IMR-90 (cell line): Measurements from ENCODE around the gene CHD3.

Experiments
- MAZ ChIP-seq: IDR thresholded peaks from 2 replicates; pipeline ENCODE4 v1.6.1; 2012; ENCODE audit warnings: low read depth, mild to moderate bottlenecking, low read length, improper control_type of control experiment, moderate library complexity, borderline replicate concordance
- POLR2A ChIP-seq: IDR thresholded peaks from 2 replicates; pipeline ENCODE4 v1.6.1; 2012; ENCODE audit warnings: mild to moderate bottlenecking, low read depth, low read length
- RAD21 ChIP-seq: IDR thresholded peaks from 2 replicates; pipeline ENCODE4 v1.6.1; 2012; ENCODE audit warnings: low read length, improper control_type of control experiment
- TF ChIP-seq, protein P1 (sequence below): conservative IDR thresholded peaks from 2 replicates; pipeline ENCODE4 v1.5.1; 2012; ENCODE audit warnings: mild to moderate bottlenecking, low read depth, low read length, improper control_type of control experiment

DNA sequence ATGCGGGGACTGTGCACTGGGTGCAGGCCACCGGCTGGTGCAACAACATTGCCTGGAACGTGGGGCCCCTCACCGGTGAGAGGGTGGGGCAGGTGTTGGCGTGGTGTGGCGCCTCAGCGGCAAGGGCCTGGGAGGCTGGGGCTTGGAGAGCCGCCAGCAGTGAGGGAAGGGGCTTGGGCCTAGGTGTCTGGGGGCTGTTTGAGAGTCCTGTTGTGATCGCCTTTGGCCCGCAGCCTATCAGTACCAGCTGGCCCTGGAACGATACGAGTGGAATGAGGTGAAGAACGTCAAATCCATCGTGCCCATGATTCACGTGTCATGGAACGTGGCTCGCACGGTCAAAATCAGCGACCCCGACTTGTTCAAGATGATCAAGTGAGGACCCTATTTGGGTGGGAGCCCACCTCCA, 36.3 kb upstream of the CHD3 start:
- TF ChIP-seq, protein P1, sequence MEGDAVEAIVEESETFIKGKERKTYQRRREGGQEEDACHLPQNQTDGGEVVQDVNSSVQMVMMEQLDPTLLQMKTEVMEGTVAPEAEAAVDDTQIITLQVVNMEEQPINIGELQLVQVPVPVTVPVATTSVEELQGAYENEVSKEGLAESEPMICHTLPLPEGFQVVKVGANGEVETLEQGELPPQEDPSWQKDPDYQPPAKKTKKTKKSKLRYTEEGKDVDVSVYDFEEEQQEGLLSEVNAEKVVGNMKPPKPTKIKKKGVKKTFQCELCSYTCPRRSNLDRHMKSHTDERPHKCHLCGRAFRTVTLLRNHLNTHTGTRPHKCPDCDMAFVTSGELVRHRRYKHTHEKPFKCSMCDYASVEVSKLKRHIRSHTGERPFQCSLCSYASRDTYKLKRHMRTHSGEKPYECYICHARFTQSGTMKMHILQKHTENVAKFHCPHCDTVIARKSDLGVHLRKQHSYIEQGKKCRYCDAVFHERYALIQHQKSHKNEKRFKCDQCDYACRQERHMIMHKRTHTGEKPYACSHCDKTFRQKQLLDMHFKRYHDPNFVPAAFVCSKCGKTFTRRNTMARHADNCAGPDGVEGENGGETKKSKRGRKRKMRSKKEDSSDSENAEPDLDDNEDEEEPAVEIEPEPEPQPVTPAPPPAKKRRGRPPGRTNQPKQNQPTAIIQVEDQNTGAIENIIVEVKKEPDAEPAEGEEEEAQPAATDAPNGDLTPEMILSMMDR: no peak
- TF ChIP-seq RAD21 (no peak), POLR2A (no peak), MAZ (no peak)
